ENCODE results near the gene SLC27A2.
A peak's percentile ranks its signal among the peaks of the same experiment; 100 is the strongest.

SLC27A2 gene

DNA sequence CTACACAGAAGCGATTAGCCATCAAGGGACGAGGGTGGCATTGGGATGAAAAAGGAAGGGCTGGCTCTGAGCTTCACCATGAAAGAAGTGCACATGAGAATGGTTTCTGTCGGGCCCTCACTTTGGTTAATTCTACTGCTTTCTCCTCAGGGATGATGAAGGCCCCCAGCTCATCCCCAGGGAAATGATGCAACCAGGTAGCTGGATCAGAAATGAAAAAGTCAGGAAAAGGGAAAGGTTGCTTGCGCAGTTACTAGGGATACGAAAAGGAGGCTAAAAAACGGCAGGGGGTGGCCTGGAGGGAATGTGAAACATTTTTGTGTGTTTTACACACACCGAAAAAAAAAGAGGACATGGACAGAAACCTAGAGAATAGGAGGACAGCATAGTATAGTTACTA lies 1.4 kb upstream of the SLC27A2 start:
- DNase-seq (ENCODE audit: low read depth) = no peak
- TF ChIP-seq, protein P1, sequence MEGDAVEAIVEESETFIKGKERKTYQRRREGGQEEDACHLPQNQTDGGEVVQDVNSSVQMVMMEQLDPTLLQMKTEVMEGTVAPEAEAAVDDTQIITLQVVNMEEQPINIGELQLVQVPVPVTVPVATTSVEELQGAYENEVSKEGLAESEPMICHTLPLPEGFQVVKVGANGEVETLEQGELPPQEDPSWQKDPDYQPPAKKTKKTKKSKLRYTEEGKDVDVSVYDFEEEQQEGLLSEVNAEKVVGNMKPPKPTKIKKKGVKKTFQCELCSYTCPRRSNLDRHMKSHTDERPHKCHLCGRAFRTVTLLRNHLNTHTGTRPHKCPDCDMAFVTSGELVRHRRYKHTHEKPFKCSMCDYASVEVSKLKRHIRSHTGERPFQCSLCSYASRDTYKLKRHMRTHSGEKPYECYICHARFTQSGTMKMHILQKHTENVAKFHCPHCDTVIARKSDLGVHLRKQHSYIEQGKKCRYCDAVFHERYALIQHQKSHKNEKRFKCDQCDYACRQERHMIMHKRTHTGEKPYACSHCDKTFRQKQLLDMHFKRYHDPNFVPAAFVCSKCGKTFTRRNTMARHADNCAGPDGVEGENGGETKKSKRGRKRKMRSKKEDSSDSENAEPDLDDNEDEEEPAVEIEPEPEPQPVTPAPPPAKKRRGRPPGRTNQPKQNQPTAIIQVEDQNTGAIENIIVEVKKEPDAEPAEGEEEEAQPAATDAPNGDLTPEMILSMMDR (IDR thresholded peaks at IDR 0.05; ENCODE audit: low read depth, low read length) = no peak
- TF ChIP-seq POLR2A (IDR thresholded peaks at IDR 0.05; ENCODE audit: extremely low read depth, insufficient read length) (no peak), MYC (IDR thresholded peaks at IDR 0.05; ENCODE audit: low read depth, low read length) (no peak)
- TF ChIP-seq, protein P2, sequence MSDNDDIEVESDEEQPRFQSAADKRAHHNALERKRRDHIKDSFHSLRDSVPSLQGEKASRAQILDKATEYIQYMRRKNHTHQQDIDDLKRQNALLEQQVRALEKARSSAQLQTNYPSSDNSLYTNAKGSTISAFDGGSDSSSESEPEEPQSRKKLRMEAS (IDR thresholded peaks at IDR 0.05; ENCODE audit: low read depth, low read length) = no peak
- H3K4me3 ChIP-seq (ENCODE audit: low read depth, low read length) = no peak overlapping the region

DNA sequence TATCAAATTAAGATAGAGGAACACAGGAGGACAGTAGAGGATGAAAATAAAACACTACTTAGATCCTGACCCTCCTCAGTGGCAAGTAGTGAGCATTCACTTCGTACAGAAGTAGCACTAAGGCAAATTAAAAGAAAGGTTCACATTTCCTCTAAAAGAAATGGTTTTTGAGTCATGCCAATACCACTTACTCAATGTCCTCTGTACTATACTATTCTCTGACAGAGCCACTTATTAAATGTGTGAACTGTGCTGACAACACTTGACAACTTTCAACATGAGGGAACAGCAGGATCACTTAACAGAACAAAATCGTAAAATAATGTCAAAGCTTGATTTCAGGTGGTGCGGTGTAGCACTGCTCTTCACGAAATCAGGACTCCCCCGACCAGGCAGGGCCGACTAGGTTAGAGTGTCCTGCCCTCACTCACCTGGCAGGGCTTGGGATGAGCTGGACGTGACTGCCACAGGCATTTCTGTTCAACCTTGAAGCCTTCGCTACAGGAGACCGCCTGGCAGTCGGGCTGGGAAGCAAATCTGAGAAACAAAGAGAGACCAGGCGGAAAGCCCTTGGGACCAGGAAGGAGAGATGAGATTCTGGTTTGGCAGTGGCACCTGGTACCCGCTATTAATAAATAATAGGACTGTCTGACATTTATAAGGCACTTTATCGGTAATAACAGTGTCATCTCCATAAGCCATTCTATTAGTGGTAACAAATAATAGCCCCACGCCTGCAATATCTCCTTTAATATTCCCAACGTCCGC lies 611 bp upstream of the SLC27A2 start:
- peak; percentile 26 for DNase-seq (ENCODE audit: low read depth)
- TF ChIP-seq, protein P2 (IDR thresholded peaks at IDR 0.05; ENCODE audit: low read depth, low read length) = no peak
- TF ChIP-seq, protein P1 (IDR thresholded peaks at IDR 0.05; ENCODE audit: low read depth, low read length) = no peak
- TF ChIP-seq MYC (IDR thresholded peaks at IDR 0.05; ENCODE audit: low read depth, low read length) = no peak
- TF ChIP-seq POLR2A (IDR thresholded peaks at IDR 0.05; ENCODE audit: extremely low read depth, insufficient read length) = no peak
- H3K4me3 ChIP-seq (ENCODE audit: low read depth, low read length) = peak overlapping the region; percentile 71

DNA sequence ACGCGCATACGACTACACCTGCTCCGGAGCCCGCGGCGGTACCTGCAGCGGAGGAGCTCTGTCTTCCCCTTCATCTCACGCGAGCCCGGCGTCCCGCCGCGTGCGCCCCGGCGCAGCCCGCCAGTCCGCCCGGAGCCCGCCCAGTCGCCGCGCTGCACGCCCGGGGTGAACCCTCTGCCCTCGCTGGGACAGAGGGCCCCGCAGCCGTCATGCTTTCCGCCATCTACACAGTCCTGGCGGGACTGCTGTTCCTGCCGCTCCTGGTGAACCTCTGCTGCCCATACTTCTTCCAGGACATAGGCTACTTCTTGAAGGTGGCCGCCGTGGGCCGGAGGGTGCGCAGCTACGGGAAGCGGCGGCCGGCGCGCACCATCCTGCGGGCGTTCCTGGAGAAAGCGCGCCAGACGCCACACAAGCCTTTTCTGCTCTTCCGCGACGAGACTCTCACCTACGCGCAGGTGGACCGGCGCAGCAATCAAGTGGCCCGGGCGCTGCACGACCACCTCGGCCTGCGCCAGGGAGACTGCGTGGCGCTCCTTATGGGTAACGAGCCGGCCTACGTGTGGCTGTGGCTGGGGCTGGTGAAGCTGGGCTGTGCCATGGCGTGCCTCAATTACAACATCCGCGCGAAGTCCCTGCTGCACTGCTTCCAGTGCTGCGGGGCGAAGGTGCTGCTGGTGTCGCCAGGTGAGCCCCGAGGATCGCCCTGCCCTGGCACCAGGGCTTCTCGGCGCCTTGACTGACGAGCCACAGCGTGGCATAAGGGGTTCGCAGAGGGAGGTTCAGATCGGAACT lies 420 bp downstream of the SLC27A2 start:
- peak overlapping the region; percentile 71 for H3K4me3 ChIP-seq (ENCODE audit: low read depth, low read length)
- DNase-seq (ENCODE audit: low read depth) = peak; percentile 72
- TF ChIP-seq MYC (IDR thresholded peaks at IDR 0.05; ENCODE audit: low read depth, low read length) = no peak; the same call in 1 of the 2 replicates
- TF ChIP-seq, protein P2 (IDR thresholded peaks at IDR 0.05; ENCODE audit: low read depth, low read length) = no peak
- TF ChIP-seq POLR2A (IDR thresholded peaks at IDR 0.05; ENCODE audit: extremely low read depth, insufficient read length) = peak; percentile 62

DNA sequence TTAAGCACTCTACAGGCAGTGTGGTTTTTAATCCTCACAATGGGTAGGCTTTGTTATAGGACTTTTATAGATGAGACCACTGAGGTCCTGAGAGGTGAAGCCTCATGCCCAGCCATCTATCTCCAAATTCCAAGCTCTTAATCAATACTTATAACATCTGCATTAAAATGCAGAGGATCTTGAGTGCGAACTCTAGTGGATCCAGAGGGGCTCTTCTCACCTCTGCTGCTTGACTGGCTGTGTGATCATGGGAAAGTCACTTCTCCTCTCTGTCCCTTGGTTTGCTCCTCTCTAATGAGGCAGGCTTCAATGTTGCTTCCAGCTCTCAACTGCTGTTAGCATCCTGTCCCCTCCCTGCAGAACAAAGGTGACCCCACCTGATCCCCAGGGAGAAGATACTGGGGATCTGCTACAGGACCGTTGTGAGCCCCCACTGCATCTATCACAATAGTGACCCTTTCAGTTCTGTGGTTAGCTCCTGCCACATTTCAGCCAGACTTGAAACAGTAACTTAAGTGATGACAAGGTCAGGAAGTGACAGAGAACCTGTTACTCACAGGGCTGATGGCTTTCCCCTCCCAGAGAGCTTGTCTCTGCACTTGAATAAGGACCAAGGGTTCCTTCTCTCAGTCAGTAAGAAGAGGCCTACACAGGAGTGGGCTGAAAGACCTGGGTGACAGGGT lies 1.3 kb downstream of the SLC27A2 start:
- peak; percentile 82 for DNase-seq (ENCODE audit: low read depth)
- TF ChIP-seq, protein P1 (IDR thresholded peaks at IDR 0.05; ENCODE audit: low read depth, low read length) = no peak
- TF ChIP-seq, protein P2 (IDR thresholded peaks at IDR 0.05; ENCODE audit: low read depth, low read length) = peak; percentile 41; the same call in 1 of the 2 replicates
- no peak for TF ChIP-seq POLR2A (IDR thresholded peaks at IDR 0.05; ENCODE audit: extremely low read depth, insufficient read length)
- peak; percentile 50; the same call in 1 of the 2 replicates for TF ChIP-seq MYC (IDR thresholded peaks at IDR 0.05; ENCODE audit: low read depth, low read length)
- peak overlapping the region; percentile 71 for H3K4me3 ChIP-seq (ENCODE audit: low read depth, low read length)

DNA sequence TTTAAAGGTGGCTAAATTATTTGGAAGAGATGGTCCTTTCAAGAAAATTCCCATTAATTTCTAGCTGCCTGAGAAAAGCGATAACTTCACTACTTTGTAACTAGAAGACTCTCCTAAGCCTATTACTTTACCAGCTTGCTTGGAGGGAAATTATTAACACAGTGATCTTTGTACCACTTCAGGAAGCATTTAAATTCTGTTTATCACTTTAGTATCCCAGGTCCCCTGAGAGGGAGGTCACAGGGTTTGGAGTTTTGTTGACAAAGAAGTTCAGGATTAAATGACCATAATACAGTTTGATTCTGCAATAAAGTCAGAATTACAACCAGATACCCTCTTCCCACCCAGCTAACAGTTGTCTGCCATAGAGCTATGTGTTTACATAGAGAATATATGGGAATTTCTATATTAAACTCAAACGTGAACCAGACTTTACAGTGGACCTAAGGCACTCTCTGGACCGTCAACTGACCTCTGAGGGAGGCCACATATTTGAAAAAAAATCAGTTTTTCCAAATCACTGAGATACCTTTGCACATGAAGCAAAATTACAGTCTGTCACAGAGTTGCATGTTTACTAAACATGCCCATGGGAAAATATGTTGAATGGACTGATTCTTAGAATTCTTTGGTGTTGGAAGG lies 3.0 kb downstream of the SLC27A2 start:
- TF ChIP-seq, protein P2 (IDR thresholded peaks at IDR 0.05; ENCODE audit: low read depth, low read length) = no peak
- TF ChIP-seq, protein P1 (IDR thresholded peaks at IDR 0.05; ENCODE audit: low read depth, low read length) = no peak
- no peak for TF ChIP-seq MYC (IDR thresholded peaks at IDR 0.05; ENCODE audit: low read depth, low read length)
- no peak for TF ChIP-seq POLR2A (IDR thresholded peaks at IDR 0.05; ENCODE audit: extremely low read depth, insufficient read length)
- no peak for DNase-seq (ENCODE audit: low read depth)
- peak overlapping the region; percentile 40 for H3K4me3 ChIP-seq (ENCODE audit: low read depth, low read length)
